Pulmonary artery endothelial cell (primary cell): ENCODE results near the gene TCAP. TPM values are rescaled to one million over a fixed set of nuclear protein-coding genes. Genes with fewer than 3 reads are reported as not detected.

Experiments used
- DNase-seq: peaks from one replicate; pipeline ENCODE4 v3.0.0-alpha.2; 2011; ENCODE audit warnings: low read depth, low spot score
- total RNA-seq: library from RNA; depleted of rRNA; stranded (reverse); fragments of >200 nt; gene quantifications from 2 replicates; pipeline ENCODE4 v1.2.3, GENCODE V29; 2014

The TCAP gene
- total RNA-seq, 1 donor from 2014 or later = 0.07 TPM

DNA sequence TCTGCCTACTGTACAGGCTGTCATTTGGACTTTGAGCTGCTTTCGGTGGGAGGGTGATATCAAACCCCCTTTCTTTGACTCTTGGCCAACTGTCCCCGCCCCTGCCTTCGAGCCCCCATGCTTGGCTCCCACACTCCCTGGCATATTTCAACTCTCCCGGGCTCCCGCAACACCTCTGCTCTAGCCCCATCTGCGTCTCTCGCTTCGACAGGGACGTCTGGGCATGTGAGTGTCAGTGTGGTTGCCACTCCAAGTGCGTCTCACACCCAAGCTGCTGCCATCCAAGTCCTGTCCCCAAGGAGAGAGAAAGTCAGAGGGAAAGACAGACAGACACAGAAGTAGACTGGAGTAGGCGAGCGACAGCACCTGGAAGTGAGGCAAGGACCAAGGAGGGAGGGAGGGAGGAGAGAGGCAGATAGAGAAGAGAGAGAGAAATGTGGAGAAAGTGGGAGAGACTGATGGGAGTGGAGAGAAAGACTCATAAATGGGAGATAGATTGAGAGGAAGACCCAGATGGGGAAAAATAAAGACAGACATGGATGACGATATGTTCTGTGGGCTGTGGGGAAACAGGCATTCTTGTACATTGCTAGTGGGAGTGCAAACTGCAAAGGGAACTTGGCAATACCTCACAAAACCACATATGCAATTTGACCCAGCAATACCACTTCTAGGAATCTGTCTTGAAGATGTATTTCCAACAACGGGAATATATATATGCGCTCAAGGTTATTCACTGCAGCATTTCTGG, 16.4 kb upstream of the TCAP start:
- DNase-seq = no peak

DNA sequence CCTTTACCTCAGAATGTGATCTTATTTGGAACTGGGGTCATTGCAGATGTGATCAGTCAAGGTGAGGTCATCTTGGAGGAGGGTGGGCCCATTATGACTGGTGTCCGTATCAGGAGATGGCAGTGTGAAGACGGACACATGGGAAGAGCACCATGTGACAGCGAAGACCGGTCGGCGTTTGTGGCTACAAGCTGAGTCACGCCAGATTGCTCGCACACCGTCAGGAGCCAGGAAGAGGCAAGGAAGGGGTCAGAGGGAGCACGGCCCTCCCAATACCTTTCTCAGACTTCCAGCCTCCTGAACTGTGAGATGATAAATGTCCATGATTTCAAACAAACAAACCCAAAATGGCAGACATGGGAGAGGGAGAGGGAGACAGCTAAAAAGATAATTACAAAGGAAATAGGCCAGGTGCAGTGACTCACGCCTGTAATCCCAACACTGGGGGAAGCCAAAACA, 15.0 kb upstream of the TCAP start:
- DNase-seq = no peak

DNA sequence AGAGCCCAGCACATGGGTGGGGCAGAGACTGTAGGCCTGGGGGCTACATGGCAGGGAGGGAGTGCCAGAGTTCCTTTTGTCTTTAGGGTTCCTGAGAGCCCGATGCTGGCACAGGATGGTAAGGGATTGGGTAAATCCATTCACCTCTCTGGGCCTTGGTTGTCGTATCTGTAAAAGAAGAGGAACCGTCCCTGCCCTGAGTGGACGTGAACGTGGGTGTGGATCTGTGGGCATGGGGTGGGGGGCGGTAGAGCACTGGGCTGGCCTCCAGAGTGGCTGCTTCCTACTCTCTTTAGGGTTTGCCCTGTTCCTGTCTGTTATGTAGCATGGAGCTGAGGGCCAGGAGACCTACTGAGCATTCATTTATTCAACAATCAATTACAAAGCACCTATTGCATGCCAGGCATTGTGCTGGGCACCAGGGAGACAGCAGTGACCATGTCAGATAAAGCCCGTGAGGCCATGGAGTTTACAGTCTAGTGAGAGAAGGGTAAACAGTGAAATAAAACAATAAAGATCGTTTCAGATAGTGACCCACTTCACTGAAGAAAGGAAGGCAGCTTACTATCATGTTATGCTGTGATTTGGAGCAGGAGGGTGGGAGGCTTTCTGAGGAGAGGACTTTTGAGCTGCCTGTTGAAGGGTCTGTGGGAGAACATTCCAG, 13.1 kb upstream of the TCAP start:
- no peak for DNase-seq

DNA sequence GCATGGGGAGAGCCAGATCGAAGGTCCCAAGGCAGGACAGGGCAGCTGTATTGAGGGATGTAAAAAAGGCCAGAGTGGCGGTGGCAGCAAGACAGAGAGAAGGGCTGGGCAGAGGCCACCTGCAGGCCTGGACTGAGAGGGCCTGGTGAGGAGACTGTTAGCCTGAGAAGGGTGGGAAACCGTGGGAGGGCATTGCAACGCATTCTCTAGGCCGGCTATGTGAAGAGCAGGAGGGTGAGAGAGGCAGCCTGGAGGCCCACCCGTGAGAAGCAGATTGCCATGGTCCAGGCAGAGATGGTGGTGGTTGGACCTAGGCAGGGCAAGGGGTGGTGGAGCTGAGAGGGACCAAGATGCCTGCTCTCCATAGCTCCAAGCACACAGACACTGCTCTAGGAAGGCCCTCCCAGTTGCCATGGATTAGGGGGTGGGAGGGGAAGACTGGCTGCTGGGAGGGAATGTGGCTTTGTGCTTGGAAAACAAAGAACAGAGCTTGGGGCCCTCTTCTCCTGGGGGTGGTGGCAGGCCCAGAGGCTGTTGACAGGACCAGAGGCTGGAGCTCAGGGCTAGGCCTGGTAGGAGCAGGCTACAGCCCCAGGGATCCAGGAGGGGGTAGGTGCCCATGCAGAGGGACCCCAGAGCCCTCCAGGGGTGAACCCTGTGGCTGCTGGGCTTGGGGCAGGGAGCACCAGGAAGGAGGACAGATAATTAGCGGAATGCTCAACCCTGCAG, 12.4 kb upstream of the TCAP start:
- DNase-seq = no peak

DNA sequence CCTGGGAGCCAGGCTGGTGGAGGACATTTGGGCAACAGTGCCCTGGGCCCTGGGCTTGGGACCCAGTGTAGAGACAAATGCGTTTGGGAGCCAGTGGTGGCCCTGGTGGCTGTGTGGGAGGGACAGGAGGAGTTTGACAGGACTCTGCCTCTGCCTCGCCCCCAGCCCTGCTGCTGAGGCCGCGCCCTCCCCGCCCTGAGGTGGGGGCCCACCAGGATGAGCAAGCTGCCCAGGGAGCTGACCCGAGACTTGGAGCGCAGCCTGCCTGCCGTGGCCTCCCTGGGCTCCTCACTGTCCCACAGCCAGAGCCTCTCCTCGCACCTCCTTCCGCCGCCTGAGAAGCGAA, 11.9 kb upstream of the TCAP start:
- no peak for DNase-seq

DNA sequence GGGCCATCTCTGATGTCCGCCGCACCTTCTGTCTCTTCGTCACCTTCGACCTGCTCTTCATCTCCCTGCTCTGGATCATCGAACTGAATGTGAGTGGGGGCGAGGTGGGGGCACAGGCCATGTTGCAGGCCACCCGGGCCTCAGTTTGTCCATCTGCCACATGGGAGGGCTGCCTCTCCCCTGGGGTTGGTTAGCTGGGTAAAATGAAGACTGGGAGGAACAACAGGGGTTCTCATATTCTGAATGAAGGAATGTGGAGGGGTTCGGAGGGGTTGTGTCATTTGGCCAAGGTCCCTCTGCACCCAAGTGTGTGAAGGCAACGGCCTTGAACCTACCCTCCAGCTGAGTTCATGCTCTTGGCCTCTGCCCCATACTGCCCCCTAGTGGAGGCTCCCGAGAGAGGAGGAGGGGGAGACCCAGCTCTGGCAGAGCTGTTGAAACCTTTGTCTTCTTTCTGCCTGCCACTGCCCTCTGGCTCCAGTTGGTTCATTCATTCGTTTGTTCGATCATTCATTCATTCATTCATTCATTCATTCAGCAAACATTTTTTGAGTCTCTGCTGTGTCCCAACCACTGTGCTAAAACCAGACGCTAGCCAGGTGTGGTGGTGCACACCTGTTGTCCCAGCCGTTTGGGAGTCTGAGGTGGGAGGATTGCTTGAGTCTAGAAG, 11.4 kb upstream of the TCAP start:
- no peak for DNase-seq

DNA sequence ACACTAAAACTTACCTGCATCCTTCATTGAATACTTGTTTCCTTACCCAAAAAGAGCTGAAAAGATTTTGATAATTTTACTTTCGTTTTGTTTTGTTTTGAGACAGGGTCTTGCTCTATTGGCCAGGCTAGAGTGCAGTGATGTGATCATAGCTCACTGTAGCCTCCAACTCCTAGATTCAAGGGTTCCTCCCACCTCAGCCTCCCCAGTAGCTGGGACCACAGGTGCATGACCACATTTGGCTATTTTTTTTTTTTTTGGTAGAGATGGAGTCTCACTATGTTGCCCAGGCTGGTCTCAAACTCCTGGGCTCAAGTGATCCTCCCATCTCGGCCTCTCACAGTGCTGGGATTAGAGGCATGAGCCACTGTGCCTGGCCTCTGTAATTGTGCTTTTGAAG, 10.0 kb upstream of the TCAP start:
- DNase-seq = no peak

DNA sequence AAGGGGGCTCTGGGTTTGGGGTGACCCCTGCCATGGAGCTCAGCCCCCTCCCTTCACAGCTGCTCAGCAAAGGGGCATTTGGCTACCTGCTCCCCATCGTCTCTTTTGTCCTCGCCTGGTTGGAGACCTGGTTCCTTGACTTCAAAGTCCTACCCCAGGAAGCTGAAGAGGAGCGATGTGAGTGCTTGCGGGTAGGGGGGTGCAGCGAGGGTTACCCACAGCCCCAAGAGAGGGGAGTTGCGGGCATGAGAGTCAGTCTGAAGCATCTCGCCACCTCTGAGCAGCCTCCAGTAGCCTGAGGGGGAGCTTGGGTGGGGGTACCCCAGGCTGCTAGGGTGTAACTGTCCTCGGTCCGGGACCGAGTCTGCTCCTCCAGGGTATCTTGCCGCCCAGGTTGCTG, 6.8 kb upstream of the TCAP start:
- DNase-seq = no peak

DNA sequence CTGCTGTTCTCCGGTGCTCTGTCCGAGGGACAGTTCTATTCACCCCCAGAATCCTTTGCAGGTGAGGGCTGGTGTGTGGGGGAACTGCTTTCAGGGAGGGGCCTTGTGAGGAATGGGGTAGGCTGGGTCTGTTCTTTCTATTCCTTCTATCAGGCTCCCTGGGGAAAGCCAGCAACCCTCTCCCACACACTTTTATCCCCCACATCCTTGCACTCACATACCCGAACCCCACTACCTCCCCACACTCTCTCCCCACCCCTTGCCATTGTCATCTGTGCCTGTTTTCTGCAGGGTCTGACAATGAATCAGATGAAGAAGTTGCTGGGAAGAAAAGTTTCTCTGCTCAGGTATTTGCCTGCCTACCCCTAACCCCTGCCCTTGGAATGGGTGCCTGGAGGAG, 6.4 kb upstream of the TCAP start:
- no peak for DNase-seq

DNA sequence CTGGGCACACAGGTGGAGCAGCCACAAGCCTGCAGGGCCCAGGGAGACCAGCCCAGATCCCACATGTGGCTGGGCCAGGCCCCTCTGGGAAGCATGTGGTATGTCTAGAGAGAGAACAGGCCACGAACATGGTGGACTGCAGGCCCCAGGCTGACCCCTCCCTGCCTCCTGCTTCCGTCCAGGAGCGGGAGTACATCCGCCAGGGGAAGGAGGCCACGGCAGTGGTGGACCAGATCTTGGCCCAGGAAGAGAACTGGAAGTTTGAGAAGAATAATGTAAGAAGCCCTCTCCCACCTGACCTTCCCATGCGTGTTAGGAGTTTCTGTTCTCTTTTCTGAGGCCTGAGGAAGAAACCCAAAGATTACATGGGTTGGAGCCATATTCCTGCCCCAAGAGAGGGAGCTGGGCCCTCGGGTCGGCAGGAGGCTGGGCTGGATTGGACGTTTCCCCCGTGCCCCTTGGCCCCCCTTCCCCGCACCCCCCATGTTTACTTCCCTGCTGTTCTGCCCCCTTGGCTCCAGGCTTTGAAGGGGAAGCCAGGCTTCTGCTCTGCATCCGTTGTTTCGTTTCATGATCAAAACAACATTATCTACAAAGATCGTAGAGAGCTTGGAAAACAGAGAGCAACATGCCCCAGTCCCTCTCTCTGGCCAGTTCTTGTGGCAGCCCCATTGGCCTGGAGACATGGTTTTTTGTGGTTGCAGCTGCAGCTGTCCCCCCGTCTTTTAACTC, 5.7 kb upstream of the TCAP start:
- peak; percentile 40 for DNase-seq

DNA sequence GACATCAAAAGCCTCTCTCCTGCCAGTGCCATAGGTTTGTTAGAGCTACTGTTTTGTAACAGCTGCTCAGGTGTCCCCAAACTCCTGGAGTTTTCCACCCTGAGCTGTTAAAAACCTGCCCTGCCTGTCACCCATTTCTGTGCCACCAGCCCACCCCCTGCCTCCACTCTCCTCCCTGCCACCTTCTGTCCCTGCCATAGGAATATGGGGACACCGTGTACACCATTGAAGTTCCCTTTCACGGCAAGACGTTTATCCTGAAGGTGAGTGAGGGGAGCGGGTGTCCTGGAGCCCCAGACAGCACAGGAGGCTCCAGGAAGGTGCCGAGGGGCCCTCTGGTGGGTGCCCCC, 5.2 kb upstream of the TCAP start:
- DNase-seq = no peak

DNA sequence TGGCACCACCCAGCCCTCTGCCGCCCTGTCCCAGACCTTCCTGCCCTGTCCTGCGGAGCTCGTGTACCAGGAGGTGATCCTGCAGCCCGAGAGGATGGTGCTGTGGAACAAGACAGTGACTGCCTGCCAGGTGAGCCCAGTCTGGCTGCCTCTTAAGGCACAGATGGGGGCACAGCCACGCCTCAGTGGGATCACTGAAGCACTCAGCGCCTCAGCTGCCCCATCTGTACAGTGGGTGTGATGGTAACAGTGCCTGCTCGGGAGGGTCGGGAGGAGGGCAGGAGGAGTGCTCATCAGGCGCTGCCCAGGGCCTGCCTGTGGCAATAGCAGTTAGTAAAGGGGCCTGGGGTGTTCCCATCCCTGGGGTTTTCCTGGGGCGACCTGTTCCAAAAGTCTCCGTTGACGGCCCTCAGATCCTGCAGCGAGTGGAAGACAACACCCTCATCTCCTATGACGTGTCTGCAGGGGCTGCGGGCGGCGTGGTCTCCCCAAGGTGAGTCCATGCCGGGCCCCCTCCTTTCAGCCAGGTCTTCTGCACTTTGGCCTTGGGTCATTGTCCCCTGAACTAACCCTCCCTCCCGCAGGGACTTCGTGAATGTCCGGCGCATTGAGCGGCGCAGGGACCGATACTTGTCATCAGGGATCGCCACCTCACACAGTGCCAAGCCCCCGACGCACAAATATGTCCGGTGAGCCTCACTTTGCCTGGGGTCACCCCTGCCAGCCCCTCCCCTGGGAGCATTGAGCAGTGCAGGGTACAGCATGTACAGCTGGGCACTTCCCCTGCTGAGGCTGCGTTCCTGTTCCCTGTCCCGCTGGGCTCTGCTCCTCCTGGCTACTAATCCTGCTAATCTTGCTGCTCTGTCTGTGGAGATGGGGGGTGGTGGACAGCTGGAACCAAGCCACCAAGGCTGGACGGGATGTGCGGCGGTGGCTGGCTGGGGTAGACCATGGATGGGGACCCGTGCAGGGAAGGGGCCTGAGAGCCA, 4.5 kb upstream of the TCAP start:
- no peak for DNase-seq

DNA sequence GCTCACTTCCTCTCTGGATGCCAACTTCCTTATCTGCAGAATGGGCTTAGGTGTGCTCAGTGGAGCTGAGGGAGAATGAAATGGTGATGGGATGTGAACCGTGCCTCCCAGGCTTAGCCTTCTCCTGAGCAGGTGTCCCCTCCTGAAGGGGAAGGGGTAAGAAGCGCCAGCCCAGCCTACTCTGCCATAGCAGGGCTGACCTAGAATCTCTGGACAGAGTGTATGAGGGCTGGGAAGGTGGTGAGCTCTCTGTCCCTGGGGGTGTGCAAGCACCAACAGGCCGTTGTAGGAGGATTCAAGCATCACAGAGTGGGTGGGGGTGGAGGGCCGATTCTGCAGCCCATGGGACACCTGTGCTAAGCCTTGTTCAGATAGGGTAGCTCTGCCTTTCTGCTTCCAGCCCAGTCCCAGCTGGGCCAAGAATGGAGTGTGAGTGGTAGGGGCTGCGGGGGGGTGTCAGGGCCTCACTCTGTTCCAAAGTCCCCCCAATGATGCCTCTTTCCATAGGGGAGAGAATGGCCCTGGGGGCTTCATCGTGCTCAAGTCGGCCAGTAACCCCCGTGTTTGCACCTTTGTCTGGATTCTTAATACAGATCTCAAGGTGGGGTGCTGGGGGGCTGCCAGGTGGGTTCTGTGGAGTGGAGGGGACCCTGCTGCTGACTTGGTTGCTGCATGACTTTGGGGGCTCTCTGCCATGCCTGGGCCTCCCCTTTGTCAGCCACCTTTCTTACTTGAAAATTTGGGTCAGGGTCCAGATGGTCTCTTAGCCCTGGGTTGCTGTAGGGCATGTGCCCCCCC, 3.2 kb upstream of the TCAP start:
- no peak for DNase-seq

DNA sequence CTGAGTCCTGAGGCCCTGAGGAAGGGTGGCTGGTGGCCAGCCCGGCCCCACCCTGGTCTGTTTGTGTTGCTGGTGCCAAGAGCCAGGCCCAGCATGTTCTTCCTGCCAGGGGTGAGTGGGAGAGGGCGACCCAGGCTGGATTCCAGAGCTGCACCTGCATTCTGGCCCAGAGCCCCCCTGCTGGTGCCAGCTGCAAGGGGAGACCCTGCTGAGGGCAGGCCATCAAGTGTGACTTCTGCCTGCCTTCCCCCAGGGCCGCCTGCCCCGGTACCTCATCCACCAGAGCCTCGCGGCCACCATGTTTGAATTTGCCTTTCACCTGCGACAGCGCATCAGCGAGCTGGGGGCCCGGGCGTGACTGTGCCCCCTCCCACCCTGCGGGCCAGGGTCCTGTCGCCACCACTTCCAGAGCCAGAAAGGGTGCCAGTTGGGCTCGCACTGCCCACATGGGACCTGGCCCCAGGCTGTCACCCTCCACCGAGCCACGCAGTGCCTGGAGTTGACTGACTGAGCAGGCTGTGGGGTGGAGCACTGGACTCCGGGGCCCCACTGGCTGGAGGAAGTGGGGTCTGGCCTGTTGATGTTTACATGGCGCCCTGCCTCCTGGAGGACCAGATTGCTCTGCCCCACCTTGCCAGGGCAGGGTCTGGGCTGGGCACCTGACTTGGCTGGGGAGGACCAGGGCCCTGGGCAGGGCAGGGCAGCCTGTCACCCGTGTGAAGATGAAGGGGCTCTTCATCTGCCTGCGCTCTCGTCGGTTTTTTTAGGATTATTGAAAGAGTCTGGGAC, 2.4 kb upstream of the TCAP start:
- DNase-seq = no peak

DNA sequence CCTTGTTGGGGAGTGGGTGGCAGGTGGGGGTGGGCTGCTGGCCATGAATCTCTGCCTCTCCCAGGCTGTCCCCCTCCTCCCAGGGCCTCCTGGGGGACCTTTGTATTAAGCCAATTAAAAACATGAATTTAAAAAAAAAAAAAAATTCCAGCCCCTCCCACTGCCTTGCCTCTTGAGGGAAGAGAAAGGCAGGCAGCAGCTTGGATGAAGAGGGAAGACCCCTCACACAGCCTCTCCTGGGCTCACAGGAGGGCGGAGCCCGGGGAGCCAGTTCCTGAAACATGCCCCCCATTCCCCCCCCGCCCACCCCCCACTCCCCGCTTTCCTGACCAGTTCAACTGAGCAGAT, 1.8 kb upstream of the TCAP start:
- DNase-seq = no peak

DNA sequence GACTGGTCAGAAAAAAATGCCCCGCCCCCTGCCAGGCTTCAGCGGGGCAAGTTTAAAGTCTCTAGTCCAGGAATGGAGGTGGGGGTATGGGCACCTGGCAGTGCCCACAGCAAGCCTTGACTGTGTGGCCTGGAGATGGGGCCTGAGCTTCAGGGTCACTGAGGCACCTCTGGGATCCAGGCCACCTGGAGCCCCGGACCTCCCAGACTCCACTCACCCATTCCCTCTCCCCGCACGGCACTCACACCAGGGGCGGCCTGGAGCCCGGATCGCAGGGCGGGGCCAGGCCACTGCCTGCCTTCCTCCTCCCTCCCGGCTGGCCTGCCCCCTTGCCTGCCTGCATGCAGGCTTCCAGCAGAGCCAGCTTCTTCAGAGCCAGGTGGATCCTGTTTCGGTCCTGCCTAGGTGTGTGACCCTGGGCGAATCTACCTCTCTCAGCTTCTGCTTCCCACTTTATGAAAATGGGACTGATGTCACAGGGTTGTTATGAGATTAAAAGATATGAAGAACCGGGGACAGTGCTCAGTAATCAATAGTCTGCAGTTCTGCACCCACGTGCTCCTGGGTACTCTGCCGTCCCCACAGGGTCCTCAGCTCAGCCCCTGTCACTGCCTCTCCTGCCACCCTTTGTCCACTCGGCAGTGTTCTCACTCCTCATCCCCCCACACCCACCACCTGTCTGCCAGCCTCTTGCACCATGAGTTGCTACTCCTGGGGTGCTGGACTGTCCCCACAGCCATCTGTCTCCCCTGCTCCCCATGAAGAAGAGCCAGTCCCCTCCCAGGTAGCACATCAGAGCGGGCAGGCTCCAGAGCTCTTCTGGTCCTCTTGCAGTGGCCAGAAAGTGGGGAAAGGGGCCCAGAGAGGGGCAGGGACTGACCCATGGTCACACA, 1.2 kb upstream of the TCAP start:
- no peak for DNase-seq

DNA sequence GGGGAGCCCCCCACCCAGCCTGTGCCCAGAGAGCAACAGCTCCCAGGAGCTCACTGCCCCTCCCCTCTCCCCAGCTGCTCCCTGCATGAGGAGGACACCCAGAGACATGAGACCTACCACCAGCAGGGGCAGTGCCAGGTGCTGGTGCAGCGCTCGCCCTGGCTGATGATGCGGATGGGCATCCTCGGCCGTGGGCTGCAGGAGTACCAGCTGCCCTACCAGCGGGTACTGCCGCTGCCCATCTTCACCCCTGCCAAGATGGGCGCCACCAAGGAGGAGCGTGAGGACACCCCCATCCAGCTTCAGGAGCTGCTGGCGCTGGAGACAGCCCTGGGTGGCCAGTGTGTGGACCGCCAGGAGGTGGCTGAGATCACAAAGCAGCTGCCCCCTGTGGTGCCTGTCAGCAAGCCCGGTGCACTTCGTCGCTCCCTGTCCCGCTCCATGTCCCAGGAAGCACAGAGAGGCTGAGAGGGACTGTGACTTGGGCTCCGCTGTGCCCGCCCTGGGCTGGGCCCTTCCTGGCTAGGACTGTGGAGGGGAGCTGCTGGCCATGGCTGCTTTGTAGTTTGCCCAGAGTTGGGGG, 584 bp downstream of the TCAP start:
- DNase-seq = no peak
